ENCODE results near the gene NUP93. TPM values are rescaled to one million over a fixed set of nuclear protein-coding genes. Genes with fewer than 3 reads are reported as not detected.

The NUP93 gene
- total and polyA plus RNA-seq, 2 experiments from 2014 or later: 139 to 187 TPM

DNA sequence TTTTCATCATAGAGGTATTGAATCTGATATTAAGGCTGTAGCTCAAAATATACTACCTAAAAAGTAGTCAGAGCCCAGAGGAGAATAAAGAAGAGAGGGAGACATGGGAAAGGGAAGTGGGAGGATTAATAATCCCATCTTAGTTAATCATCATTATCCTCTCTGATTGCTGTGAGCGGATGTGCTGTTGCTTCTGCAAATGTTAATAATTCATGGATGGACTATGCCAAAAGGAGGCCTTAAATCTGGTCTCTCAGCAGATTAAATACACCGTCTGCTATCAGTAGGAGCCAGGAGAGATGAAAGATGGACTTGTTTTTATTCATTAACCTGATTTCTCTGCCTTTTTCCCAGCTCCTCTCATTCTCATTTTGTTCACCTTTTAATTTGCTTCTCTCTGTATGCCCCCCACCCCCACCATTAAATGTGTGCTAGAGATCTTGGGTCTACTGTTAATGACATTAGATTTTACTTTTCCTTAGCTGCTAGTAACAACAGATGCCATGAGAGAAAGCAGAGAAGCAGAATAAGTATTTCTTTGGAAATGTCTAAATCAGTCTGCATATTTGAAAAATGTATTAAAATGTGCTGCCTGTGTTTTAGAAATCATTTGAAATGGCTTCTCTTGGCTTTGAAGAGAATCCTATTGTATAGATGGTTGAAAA, 44.2 kb downstream of the NUP93 start:
- no peak overlapping the region for H3K27ac Mint-ChIP-seq
- no peaks in the 10 kb centered on the region for H3K9me2 ChIP-seq (ENCODE audit: insufficient read depth)
- DNase-seq (ENCODE audit: low spot score) (no peak), ATAC-seq (no peak)
- peaks cover 2% of the 10 kb centered on the region for H3K27me3 Mint-ChIP-seq (ENCODE audit: insufficient read depth, low read depth, poor library complexity)
- peaks cover 16% of the 10 kb centered on the region for H4K20me1 ChIP-seq (replicated peaks; ENCODE audit: insufficient read depth)
- no peaks in the 10 kb centered on the region for H3K9me3 Mint-ChIP-seq
- no peak overlapping the region for H3K4me3 Mint-ChIP-seq
- no peaks in the 10 kb centered on the region for H3K36me3 ChIP-seq (ENCODE audit: insufficient read depth)
- H3F3A ChIP-seq (replicated peaks; ENCODE audit: low read depth): no peaks in the 10 kb centered on the region
- TF ChIP-seq EZH2 (IDR thresholded peaks at IDR 0.05; ENCODE audit: low read depth, unreplicated experiment) (no peak), POLR2AphosphoS5 (IDR thresholded peaks at IDR 0.05; ENCODE audit: low read depth) (no peak), ZNF331 (CRISPR knock-in tag; IDR thresholded peaks at IDR 0.05; ENCODE audit: low read depth) (no peak), STAT1 (IDR thresholded peaks at IDR 0.05; ENCODE audit: unreplicated experiment) (no peak), JUNB (IDR thresholded peaks at IDR 0.05; ENCODE audit: unreplicated experiment) (no peak), CREB1 (CRISPR knock-in tag; IDR thresholded peaks at IDR 0.05; ENCODE audit: low read depth) (no peak), ZNF114 (CRISPR knock-in tag; IDR thresholded peaks at IDR 0.05) (no peak), EZH2phosphoT487 (IDR thresholded peaks at IDR 0.05; ENCODE audit: unreplicated experiment) (no peak)
- TF ChIP-seq, protein P1, sequence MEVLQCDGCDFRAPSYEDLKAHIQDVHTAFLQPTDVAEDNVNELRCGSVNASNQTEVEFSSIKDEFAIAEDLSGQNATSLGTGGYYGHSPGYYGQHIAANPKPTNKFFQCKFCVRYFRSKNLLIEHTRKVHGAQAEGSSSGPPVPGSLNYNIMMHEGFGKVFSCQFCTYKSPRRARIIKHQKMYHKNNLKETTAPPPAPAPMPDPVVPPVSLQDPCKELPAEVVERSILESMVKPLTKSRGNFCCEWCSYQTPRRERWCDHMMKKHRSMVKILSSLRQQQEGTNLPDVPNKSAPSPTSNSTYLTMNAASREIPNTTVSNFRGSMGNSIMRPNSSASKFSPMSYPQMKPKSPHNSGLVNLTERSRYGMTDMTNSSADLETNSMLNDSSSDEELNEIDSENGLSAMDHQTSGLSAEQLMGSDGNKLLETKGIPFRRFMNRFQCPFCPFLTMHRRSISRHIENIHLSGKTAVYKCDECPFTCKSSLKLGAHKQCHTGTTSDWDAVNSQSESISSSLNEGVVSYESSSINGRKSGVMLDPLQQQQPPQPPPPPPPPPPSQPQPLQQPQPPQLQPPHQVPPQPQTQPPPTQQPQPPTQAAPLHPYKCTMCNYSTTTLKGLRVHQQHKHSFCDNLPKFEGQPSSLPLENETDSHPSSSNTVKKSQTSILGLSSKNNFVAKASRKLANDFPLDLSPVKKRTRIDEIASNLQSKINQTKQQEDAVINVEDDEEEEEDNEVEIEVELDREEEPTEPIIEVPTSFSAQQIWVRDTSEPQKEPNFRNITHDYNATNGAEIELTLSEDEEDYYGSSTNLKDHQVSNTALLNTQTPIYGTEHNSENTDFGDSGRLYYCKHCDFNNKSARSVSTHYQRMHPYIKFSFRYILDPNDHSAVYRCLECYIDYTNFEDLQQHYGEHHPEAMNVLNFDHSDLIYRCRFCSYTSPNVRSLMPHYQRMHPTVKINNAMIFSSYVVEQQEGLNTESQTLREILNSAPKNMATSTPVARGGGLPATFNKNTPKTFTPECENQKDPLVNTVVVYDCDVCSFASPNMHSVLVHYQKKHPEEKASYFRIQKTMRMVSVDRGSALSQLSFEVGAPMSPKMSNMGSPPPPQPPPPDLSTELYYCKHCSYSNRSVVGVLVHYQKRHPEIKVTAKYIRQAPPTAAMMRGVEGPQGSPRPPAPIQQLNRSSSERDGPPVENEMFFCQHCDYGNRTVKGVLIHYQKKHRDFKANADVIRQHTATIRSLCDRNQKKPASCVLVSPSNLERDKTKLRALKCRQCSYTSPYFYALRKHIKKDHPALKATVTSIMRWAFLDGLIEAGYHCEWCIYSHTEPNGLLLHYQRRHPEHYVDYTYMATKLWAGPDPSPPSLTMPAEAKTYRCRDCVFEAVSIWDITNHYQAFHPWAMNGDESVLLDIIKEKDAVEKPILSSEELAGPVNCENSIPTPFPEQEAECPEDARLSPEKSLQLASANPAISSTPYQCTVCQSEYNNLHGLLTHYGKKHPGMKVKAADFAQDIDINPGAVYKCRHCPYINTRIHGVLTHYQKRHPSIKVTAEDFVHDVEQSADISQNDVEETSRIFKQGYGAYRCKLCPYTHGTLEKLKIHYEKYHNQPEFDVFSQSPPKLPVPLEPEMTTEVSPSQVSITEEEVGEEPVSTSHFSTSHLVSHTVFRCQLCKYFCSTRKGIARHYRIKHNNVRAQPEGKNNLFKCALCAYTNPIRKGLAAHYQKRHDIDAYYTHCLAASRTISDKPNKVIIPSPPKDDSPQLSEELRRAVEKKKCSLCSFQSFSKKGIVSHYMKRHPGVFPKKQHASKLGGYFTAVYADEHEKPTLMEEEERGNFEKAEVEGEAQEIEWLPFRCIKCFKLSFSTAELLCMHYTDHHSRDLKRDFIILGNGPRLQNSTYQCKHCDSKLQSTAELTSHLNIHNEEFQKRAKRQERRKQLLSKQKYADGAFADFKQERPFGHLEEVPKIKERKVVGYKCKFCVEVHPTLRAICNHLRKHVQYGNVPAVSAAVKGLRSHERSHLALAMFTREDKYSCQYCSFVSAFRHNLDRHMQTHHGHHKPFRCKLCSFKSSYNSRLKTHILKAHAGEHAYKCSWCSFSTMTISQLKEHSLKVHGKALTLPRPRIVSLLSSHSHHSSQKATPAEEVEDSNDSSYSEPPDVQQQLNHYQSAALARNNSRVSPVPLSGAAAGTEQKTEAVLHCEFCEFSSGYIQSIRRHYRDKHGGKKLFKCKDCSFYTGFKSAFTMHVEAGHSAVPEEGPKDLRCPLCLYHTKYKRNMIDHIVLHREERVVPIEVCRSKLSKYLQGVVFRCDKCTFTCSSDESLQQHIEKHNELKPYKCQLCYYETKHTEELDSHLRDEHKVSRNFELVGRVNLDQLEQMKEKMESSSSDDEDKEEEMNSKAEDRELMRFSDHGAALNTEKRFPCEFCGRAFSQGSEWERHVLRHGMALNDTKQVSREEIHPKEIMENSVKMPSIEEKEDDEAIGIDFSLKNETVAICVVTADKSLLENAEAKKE (CRISPR knock-in tag; IDR thresholded peaks at IDR 0.05): no peak
- no peaks in the 10 kb centered on the region for H3K27me3 ChIP-seq (ENCODE audit: insufficient read depth)
- H3K36me3 Mint-ChIP-seq (ENCODE audit: low read depth): no peaks in the 10 kb centered on the region
- H3K4me2 ChIP-seq: no peak overlapping the region
- peaks cover 49% of the 10 kb centered on the region for H3K4me1 Mint-ChIP-seq
- H3K4me1 ChIP-seq (ENCODE audit: insufficient read depth): peaks cover 22% of the 10 kb centered on the region; the same call in 1 of the 2 replicates
- H3K4me3 ChIP-seq: no peak overlapping the region
- no peak overlapping the region for H3K27ac ChIP-seq (ENCODE audit: low read depth)
- H3K79me2 ChIP-seq (replicated peaks; ENCODE audit: insufficient read depth): peaks cover 85% of the 10 kb centered on the region
- H2AFZ ChIP-seq: no peak overlapping the region

Data from GM23338 (cell line).